ENCODE data around the gene NRXN3. TPM values are rescaled to one million over a fixed set of nuclear protein-coding genes. Genes with fewer than 3 reads are reported as not detected.

The NRXN3 gene
- total and polyA plus RNA-seq, 2 experiments from 2014 or later: 0.69 to 1.5 TPM

DNA sequence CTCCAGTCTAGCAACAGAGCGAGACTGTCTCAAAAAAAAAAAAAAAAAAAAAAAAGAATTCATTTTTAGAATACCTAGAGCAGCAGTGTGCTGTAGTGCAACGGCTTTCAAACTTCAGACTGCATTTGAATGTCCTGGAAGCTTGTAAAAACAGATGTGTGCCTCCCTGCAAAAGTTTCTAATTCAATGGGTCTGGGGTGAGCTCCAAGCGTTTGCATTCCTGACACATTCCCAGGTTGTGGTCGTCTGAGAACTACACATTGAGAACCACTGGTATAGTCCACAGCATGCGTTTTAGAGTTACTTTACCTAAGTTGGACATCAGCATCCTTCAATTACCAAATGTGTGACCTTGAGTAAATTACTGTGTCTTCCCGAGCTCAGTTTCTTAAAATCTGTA lies 816.8 kb downstream of the NRXN3 start:
- no peaks in the 10 kb centered on the region for H3K36me3 ChIP-seq
- peaks cover 10% of the 10 kb centered on the region for H3K27me3 ChIP-seq
- no peak overlapping the region for H3K4me3 ChIP-seq
- DNase-seq (ENCODE audit: low read depth in 1 of 2, low spot score in 1 of 2): no peak
- TF ChIP-seq CTCF (IDR thresholded peaks at IDR 0.05; ENCODE audit: low read depth, low read length): no peak
- H3K4me1 ChIP-seq (ENCODE audit: low read depth): no peaks in the 10 kb centered on the region
- no peak overlapping the region for H3K27ac ChIP-seq
- H3K9me3 ChIP-seq (ENCODE audit: low read depth): no peaks in the 10 kb centered on the region

DNA sequence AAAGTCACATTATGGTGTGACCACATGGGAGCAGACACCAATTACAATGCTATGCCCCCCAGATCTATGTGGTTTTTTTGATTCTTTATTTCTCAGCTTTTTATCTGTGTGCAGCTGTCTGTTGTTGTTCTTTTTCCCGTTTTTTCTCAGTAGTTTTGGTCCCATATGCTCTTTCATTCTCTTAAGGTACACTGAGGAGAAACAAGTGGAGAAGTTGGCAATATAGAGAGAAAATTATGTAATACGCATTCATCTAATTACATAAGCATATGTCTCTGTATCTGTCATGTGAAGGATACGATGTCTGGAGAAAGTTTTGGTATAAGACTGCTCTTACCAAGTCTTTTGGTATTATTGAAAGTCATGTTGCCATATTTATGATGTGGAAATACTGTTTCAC lies 819.0 kb downstream of the NRXN3 start:
- Histone ChIP-seq H3K4me1 (ENCODE audit: low read depth) (no peaks in the 10 kb centered on the region), H3K36me3 (no peaks in the 10 kb centered on the region), H3K27ac (no peak overlapping the region), H3K4me3 (no peak overlapping the region), H3K27me3 (peaks cover 10% of the 10 kb centered on the region), H3K9me3 (ENCODE audit: low read depth) (no peaks in the 10 kb centered on the region)
- TF ChIP-seq CTCF (IDR thresholded peaks at IDR 0.05; ENCODE audit: low read depth, low read length): no peak
- DNase-seq (ENCODE audit: low read depth in 1 of 2, low spot score in 1 of 2): no peak

DNA sequence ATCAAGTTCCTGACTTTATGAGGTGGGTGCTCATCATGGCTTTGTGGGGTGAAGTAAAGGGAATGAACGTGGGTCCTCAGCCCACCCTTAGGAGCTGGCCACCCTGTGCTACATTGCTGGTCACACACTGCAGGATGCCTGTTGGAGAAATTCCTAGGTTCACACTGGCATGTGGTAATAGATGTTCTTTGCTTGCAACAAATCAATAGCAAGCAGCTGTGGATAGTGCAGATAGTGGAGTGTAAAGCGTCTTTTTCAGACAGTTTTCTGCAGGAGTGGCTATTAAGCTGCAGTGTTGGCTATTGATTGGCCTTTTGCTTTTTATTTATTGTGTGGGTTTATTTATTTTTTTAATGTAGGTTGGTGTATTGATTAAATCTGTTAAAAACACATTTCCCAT lies 822.7 kb downstream of the NRXN3 start:
- no peak for TF ChIP-seq CTCF (IDR thresholded peaks at IDR 0.05; ENCODE audit: low read depth, low read length)
- Histone ChIP-seq H3K4me1 (ENCODE audit: low read depth) (no peaks in the 10 kb centered on the region), H3K27me3 (peaks cover under 1% of the 10 kb centered on the region), H3K9me3 (ENCODE audit: low read depth) (no peaks in the 10 kb centered on the region), H3K4me3 (no peak overlapping the region), H3K36me3 (no peaks in the 10 kb centered on the region), H3K27ac (no peak overlapping the region)
- no peak for DNase-seq (ENCODE audit: low read depth in 1 of 2, low spot score in 1 of 2)

GRCh38 chr14:78997811-78998210 lies 827.6 kb downstream of the NRXN3 start:
- TF ChIP-seq CTCF (IDR thresholded peaks at IDR 0.05; ENCODE audit: low read depth, low read length): no peak

GRCh38 chr14:79009286-79009685 lies 839.1 kb downstream of the NRXN3 start:
- no peaks in the 10 kb centered on the region for H3K4me1 ChIP-seq (ENCODE audit: low read depth)
- no peak for TF ChIP-seq CTCF (IDR thresholded peaks at IDR 0.05; ENCODE audit: low read depth, low read length)
- no peaks in the 10 kb centered on the region for H3K9me3 ChIP-seq (ENCODE audit: low read depth)
- no peak for DNase-seq (ENCODE audit: low read depth in 1 of 2, low spot score in 1 of 2)
- no peaks in the 10 kb centered on the region for H3K27me3 ChIP-seq
- H3K27ac ChIP-seq: no peak overlapping the region
- no peak overlapping the region for H3K4me3 ChIP-seq
- H3K36me3 ChIP-seq: no peaks in the 10 kb centered on the region

More at GRCh38 chr14:78997811-78998210, 827.6 kb downstream of the NRXN3 start:
- Histone ChIP-seq H3K36me3 (no peaks in the 10 kb centered on the region), H3K4me3 (no peak overlapping the region), H3K27ac (no peak overlapping the region), H3K9me3 (ENCODE audit: low read depth) (no peaks in the 10 kb centered on the region), H3K4me1 (ENCODE audit: low read depth) (no peaks in the 10 kb centered on the region), H3K27me3 (no peaks in the 10 kb centered on the region)
- peak; percentile 66 to 71 for DNase-seq (ENCODE audit: low read depth in 1 of 2, low spot score in 1 of 2)

Measured in cardiac muscle cell (in vitro differentiated cells and primary cell).